HepG2 (cell line): ENCODE measurements around the gene CSNK2B. TPM values are rescaled to one million over a fixed set of nuclear protein-coding genes. Genes with fewer than 3 reads are reported as not detected.

Experiments
- GATA4 ChIP-seq: sonication (generic); IDR thresholded peaks from 2 replicates; pipeline ENCODE4 v1.6.1; 2016; ENCODE audit warnings: antibody characterized with exemption, low read depth, borderline replicate concordance
- MAZ ChIP-seq, 2 experiments: sonication (generic) in 1 of 2; formaldehyde crosslinking in 1 of 2; IDR thresholded peaks; 2 replicates each; pipeline versions ENCODE4 v1.5.0 to v1.6.1; 2012 to 2020; ENCODE audit warnings: low read depth in 2 of 2, mild to moderate bottlenecking in 2 of 2, borderline replicate concordance in 1 of 2, improper control_type of control experiment in 1 of 2, low read length in 1 of 2, missing genetic modification reagents in 1 of 2, moderate library complexity in 1 of 2
- MIER2 ChIP-seq: IDR thresholded peaks from 2 replicates; pipeline ENCODE4 v1.6.1; 2016; ENCODE audit warnings: missing biosample characterization, missing genetic modification reagents
- NONO ChIP-seq, 2 experiments: fragments of 450-650 bp in 1 of 2; sonication (generic) in 1 of 2; formaldehyde crosslinking in 1 of 2; IDR thresholded peaks in 1 of 2; conservative IDR thresholded peaks in 1 of 2; 2 replicates each; pipeline versions ENCODE4 v1.6.1 to v1.8.0; 2017 to 2022; ENCODE audit warnings: mild to moderate bottlenecking in 1 of 2, missing genetic modification reagents in 1 of 2, moderate library complexity in 1 of 2
- RELA ChIP-seq: sonication (generic); formaldehyde crosslinking; IDR thresholded peaks from 2 replicates; pipeline ENCODE4 v1.4.0; 2020; ENCODE audit warnings: missing genetic modification reagents
- REST ChIP-seq, 2 experiments: IDR thresholded peaks; 2 replicates each; pipeline ENCODE4 v1.6.1; 2011 to 2012; ENCODE audit warnings: low read length in 2 of 2, borderline replicate concordance in 1 of 2, low read depth in 1 of 2, mild to moderate bottlenecking in 1 of 2, moderate library complexity in 1 of 2
- RFX1 ChIP-seq: fragments of 450-650 bp; IDR thresholded peaks from 2 replicates; pipeline ENCODE4 v1.6.1; 2017
- SMYD3 ChIP-seq: sonication (generic); formaldehyde crosslinking; IDR thresholded peaks from 2 replicates; pipeline ENCODE4 v1.8.1; 2023; ENCODE audit warnings: mild to moderate bottlenecking, missing genetic modification reagents
- TSC22D2 ChIP-seq: sonication (generic); formaldehyde crosslinking; IDR thresholded peaks from 2 replicates; pipeline ENCODE4 v1.5.1; 2020; ENCODE audit warnings: missing genetic modification reagents, mild to moderate bottlenecking, borderline replicate concordance
- ZFP90 ChIP-seq: sonication (generic); formaldehyde crosslinking; IDR thresholded peaks from 2 replicates; pipeline ENCODE4 v1.8.0; 2022; ENCODE audit warnings: missing genetic modification reagents, mild to moderate bottlenecking, inconsistent platforms, borderline replicate concordance
- ZNF20 ChIP-seq: sonication (generic); formaldehyde crosslinking; IDR thresholded peaks from 2 replicates; pipeline ENCODE4 v1.4.0; 2020; ENCODE audit warnings: mild to moderate bottlenecking, moderate library complexity, missing genetic modification reagents
- ZNF431 ChIP-seq: sonication (generic); formaldehyde crosslinking; IDR thresholded peaks from 2 replicates; pipeline ENCODE4 v1.9.0; 2022; ENCODE audit warnings: missing genetic modification reagents, low read depth, mild to moderate bottlenecking, borderline replicate concordance
- ZNF780A ChIP-seq: sonication (generic); formaldehyde crosslinking; IDR thresholded peaks from 2 replicates; pipeline ENCODE4 v1.8.0; 2022; ENCODE audit warnings: mild to moderate bottlenecking, missing genetic modification reagents, moderate library complexity
- polyA plus RNA-seq, 8 experiments: library from polyadenylated mRNA; depleted of rRNA in 3 of 8; stranded (reverse) in 7 of 8; unstranded in 1 of 8; fragments of >200 nt; fragmentation: Illumina TruSeq in 4 of 8; extraction: Trizol in 4 of 8; gene quantifications; 2 replicates each; pipeline versions ENCODE4 v1.2.1 to v1.2.3, GENCODE V29; 2011 to 2016; ENCODE audit warnings: low read depth in 4 of 8, missing spikeins in 1 of 8, mixed read lengths in 1 of 8; ENCODE audit not compliant: insufficient read depth in 1 of 8
- total RNA-seq, 5 experiments: library from RNA; depleted of rRNA; stranded (reverse); fragments of >200 nt; fragmentation: Illumina TruSeq; extraction: Trizol; gene quantifications; 2 replicates each; pipeline ENCODE4 v1.2.3, GENCODE V29; 2016; ENCODE audit warnings: low read depth in 1 of 5
- TF ChIP-seq, protein P1 (sequence below): sonication (generic); formaldehyde crosslinking; IDR thresholded peaks from 2 replicates; pipeline ENCODE4 v1.4.0; 2020; ENCODE audit warnings: missing genetic modification reagents
- TF ChIP-seq, protein P2 (sequence below): sonication (generic); formaldehyde crosslinking; IDR thresholded peaks from 2 replicates; pipeline ENCODE4 v1.8.0; 2022; ENCODE audit warnings: low read depth, missing genetic modification reagents
- TF ChIP-seq, protein P3 (sequence below): sonication (generic); formaldehyde crosslinking; IDR thresholded peaks from 2 replicates; pipeline ENCODE4 v1.9.0; 2022; ENCODE audit warnings: low read depth, missing genetic modification reagents

Gene CSNK2B
- total and polyA plus RNA-seq, 2 of the 13 experiments (the other 11 are each of a cell fraction or from before 2014, with no cell fraction given): 111 to 296 TPM

DNA sequence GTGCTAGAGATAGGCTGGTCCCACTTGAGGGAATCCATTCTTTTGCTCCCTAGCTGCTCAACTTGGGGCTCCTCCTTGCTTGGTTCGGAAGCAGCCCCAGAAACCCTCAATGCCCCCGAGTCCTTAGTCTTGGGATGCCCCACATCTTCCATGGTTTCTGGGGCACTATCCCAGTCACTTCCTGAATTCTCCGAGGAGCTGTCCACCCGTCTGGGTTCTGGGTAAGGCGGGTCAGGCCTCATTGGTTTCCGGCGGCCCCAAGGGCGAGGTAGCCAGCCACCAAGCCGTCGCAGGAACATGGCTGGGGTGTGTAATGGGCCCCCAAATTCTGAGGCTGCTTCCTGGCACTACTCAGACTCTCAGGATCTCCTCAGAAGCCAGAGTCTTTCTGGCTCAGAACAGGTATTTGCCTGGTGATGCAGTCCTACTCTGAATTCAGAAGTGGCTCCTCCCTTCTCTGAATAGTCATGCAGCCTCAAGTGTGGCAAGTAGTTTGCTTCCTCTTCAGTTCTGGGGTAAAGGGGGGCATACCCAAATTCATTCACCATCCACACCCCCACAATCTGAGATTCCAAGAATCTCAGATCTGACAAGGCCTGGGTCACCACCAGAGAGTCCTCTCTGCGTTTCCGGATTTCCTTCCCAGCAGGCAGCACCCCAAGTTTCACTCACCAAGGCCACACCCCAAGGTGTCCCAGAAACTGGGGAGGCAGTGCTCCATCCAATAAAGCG, 6.1 kb upstream of the CSNK2B start (continued):
- TF ChIP-seq, protein P1, sequence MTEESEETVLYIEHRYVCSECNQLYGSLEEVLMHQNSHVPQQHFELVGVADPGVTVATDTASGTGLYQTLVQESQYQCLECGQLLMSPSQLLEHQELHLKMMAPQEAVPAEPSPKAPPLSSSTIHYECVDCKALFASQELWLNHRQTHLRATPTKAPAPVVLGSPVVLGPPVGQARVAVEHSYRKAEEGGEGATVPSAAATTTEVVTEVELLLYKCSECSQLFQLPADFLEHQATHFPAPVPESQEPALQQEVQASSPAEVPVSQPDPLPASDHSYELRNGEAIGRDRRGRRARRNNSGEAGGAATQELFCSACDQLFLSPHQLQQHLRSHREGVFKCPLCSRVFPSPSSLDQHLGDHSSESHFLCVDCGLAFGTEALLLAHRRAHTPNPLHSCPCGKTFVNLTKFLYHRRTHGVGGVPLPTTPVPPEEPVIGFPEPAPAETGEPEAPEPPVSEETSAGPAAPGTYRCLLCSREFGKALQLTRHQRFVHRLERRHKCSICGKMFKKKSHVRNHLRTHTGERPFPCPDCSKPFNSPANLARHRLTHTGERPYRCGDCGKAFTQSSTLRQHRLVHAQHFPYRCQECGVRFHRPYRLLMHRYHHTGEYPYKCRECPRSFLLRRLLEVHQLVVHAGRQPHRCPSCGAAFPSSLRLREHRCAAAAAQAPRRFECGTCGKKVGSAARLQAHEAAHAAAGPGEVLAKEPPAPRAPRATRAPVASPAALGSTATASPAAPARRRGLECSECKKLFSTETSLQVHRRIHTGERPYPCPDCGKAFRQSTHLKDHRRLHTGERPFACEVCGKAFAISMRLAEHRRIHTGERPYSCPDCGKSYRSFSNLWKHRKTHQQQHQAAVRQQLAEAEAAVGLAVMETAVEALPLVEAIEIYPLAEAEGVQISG (CRISPR knock-in tag): no peak
- TF ChIP-seq RELA (CRISPR knock-in tag): 0 out of 2 replicates have a peak, but pooled peaks have one; percentile 16
- 0 out of 2 replicates have a peak, but pooled peaks have one; percentile 3 for TF ChIP-seq ZNF431 (CRISPR knock-in tag)
- peak; percentile 73; the same call in 1 of the 2 replicates for TF ChIP-seq ZNF20 (CRISPR knock-in tag)
- 0 out of 2 replicates have a peak, but pooled peaks have one; percentile 10 for TF ChIP-seq ZFP90 (CRISPR knock-in tag)
- 0 out of 2 replicates have a peak, but pooled peaks have one; percentile 11 for TF ChIP-seq TSC22D2 (CRISPR knock-in tag)
- peak in 1 of 2 experiments; percentile 90; a peak in 2 of 4 replicates for TF ChIP-seq REST (IDR thresholded peaks at IDR 0.05; ENCODE audit: borderline replicate concordance in 1 of 2, low read depth in 1 of 2, low read length in 2 of 2)
- TF ChIP-seq, protein P2, sequence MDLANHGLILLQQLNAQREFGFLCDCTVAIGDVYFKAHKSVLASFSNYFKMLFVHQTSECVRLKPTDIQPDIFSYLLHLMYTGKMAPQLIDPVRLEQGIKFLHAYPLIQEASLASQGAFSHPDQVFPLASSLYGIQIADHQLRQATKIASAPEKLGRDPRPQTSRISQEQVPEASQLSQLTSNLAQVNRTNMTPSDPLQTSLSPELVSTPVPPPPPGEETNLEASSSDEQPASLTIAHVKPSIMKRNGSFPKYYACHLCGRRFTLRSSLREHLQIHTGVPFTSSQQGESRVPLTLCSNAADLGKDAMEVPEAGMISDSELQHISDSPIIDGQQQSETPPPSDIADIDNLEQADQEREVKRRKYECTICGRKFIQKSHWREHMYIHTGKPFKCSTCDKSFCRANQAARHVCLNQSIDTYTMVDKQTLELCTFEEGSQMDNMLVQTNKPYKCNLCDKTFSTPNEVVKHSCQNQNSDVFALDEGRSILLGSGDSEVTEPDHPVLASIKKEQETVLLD: no peak
- peak; percentile 52; the same call in 1 of the 2 replicates for TF ChIP-seq GATA4
- no peak for TF ChIP-seq SMYD3
- TF ChIP-seq, protein P3, sequence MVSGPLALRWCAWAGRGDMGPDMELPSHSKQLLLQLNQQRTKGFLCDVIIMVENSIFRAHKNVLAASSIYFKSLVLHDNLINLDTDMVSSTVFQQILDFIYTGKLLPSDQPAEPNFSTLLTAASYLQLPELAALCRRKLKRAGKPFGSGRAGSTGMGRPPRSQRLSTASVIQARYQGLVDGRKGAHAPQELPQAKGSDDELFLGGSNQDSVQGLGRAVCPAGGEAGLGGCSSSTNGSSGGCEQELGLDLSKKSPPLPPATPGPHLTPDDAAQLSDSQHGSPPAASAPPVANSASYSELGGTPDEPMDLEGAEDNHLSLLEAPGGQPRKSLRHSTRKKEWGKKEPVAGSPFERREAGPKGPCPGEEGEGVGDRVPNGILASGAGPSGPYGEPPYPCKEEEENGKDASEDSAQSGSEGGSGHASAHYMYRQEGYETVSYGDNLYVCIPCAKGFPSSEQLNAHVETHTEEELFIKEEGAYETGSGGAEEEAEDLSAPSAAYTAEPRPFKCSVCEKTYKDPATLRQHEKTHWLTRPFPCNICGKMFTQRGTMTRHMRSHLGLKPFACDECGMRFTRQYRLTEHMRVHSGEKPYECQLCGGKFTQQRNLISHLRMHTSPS (CRISPR knock-in tag): no peak
- TF ChIP-seq ZNF780A (CRISPR knock-in tag): 0 out of 2 replicates have a peak, but pooled peaks have one; percentile 13
- no peak for TF ChIP-seq NONO (IDR thresholded peaks at IDR 0.05)
- 0 out of 2 replicates have a peak, but pooled peaks have one; percentile 4 for TF ChIP-seq NONO (CRISPR knock-in tag; conservative IDR thresholded peaks at IDR 0.05)
- TF ChIP-seq MAZ (IDR thresholded peaks at IDR 0.05; ENCODE audit: borderline replicate concordance, low read depth, low read length): no peak
- no peak for TF ChIP-seq MAZ (CRISPR knock-in tag; IDR thresholded peaks at IDR 0.05; ENCODE audit: low read depth)
- peak; percentile 91 for TF ChIP-seq MIER2 (CRISPR knock-in tag)
- no peak for TF ChIP-seq RFX1
